Esophagus (tissue), 2 donors: ENCODE results near the gene GNAT1. TPM values are rescaled to one million over a fixed set of nuclear protein-coding genes. Genes with fewer than 3 reads are reported as not detected.

ENCODE experiments used
- polyA plus RNA-seq, 2 donors: library from polyadenylated mRNA; stranded (reverse); fragments of 200-250 nt; gene quantifications; one replicate each; pipeline ENCODE4 v1.2.3, GENCODE V29; 2013
- donor health status: healthy with polysubstance abuse.
- donor health status: Bipolar disorder and iron deficiency.

Gene GNAT1
- polyA plus RNA-seq, 2 donors, result 0.02 to 0.07 TPM

Other genes starting within 250 kb of the GNAT1 start
- gene RBM5, start 102.7 kb upstream of the GNAT1 start, polyA plus RNA-seq, result 10 to 100 TPM; 62.0 to 97.4 TPM
- 10 to 100 TPM; 55.4 to 79.6 TPM for gene SEMA3F, start 36.3 kb upstream of the GNAT1 start, polyA plus RNA-seq
- under 1 TPM; 0.08 to 0.11 TPM for gene SLC38A3, start 13.7 kb downstream of the GNAT1 start, polyA plus RNA-seq
- 10 to 100 TPM; 52.2 to 61.8 TPM for gene GNAI2, start 44.6 kb downstream of the GNAT1 start, polyA plus RNA-seq
- 1 to 10 TPM; 5.2 to 7.8 TPM for gene SEMA3B, start 77.5 kb downstream of the GNAT1 start, polyA plus RNA-seq
- gene LSMEM2, start 87.5 kb downstream of the GNAT1 start, polyA plus RNA-seq, result under 1 TPM; 0.07 to 0.16 TPM
- 10 to 100 TPM; 65.6 to 69.5 TPM for gene IFRD2, start 100.8 kb downstream of the GNAT1 start, polyA plus RNA-seq
- gene HYAL3, start 107.8 kb downstream of the GNAT1 start, polyA plus RNA-seq, result 1 to 10 TPM; 3.4 to 5.1 TPM
- 10 to 100 TPM in 1 of 2 donors, 1 to 10 TPM in 1; 6.9 to 11.2 TPM for gene NAA80, start 107.8 kb downstream of the GNAT1 start, polyA plus RNA-seq
- 1 to 10 TPM; 3.2 to 4.2 TPM for gene HYAL1, start 112.0 kb downstream of the GNAT1 start, polyA plus RNA-seq
- gene HYAL2, start 131.1 kb downstream of the GNAT1 start, polyA plus RNA-seq, result 10 to 100 TPM; 25.6 to 43.1 TPM
- 10 to 100 TPM; 14.2 to 34.6 TPM for gene TUSC2, start 136.6 kb downstream of the GNAT1 start, polyA plus RNA-seq
- 10 to 100 TPM; 15.0 to 20.3 TPM for gene RASSF1, start 149.2 kb downstream of the GNAT1 start, polyA plus RNA-seq
- under 1 TPM; 0.29 to 0.35 TPM for gene ZMYND10, start 154.1 kb downstream of the GNAT1 start, polyA plus RNA-seq
- gene NPRL2, start 159.2 kb downstream of the GNAT1 start, polyA plus RNA-seq, result 10 to 100 TPM; 14.9 to 16.4 TPM
- 10 to 100 TPM; 12.8 to 21.8 TPM for gene CYB561D2, start 159.3 kb downstream of the GNAT1 start, polyA plus RNA-seq
- gene TMEM115, start 167.9 kb downstream of the GNAT1 start, polyA plus RNA-seq, result 10 to 100 TPM; 16.2 to 23.0 TPM